ENCODE results near the gene GORASP2.

- TF ChIP-seq, protein P1, sequence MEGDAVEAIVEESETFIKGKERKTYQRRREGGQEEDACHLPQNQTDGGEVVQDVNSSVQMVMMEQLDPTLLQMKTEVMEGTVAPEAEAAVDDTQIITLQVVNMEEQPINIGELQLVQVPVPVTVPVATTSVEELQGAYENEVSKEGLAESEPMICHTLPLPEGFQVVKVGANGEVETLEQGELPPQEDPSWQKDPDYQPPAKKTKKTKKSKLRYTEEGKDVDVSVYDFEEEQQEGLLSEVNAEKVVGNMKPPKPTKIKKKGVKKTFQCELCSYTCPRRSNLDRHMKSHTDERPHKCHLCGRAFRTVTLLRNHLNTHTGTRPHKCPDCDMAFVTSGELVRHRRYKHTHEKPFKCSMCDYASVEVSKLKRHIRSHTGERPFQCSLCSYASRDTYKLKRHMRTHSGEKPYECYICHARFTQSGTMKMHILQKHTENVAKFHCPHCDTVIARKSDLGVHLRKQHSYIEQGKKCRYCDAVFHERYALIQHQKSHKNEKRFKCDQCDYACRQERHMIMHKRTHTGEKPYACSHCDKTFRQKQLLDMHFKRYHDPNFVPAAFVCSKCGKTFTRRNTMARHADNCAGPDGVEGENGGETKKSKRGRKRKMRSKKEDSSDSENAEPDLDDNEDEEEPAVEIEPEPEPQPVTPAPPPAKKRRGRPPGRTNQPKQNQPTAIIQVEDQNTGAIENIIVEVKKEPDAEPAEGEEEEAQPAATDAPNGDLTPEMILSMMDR (IDR thresholded peaks at IDR 0.05), result no peak
- TF ChIP-seq POLR2A (IDR thresholded peaks at IDR 0.05), result no peak
Measured at GRCh38 chr2:170950221-170950761, 21.2 kb downstream of the GORASP2 start.

Measured in heart left ventricle (tissue), 13 donors.